Measurements from ENCODE around the gene THEMIS2.

- TF ChIP-seq, protein P1, sequence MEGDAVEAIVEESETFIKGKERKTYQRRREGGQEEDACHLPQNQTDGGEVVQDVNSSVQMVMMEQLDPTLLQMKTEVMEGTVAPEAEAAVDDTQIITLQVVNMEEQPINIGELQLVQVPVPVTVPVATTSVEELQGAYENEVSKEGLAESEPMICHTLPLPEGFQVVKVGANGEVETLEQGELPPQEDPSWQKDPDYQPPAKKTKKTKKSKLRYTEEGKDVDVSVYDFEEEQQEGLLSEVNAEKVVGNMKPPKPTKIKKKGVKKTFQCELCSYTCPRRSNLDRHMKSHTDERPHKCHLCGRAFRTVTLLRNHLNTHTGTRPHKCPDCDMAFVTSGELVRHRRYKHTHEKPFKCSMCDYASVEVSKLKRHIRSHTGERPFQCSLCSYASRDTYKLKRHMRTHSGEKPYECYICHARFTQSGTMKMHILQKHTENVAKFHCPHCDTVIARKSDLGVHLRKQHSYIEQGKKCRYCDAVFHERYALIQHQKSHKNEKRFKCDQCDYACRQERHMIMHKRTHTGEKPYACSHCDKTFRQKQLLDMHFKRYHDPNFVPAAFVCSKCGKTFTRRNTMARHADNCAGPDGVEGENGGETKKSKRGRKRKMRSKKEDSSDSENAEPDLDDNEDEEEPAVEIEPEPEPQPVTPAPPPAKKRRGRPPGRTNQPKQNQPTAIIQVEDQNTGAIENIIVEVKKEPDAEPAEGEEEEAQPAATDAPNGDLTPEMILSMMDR (IDR thresholded peaks at IDR 0.05 in 8 of 11, conservative IDR thresholded peaks at IDR 0.05 in 3 of 11), result no peak
- no peak for TF ChIP-seq POLR2A (IDR thresholded peaks at IDR 0.05)
These were observed 8.8 kb upstream of the THEMIS2 start for GRCh38 chr1:27863538-27863915.

All from spleen (tissue), 7 donors.